ENCODE data around the gene PCK1. TPM values are rescaled to one million over a fixed set of nuclear protein-coding genes. Genes with fewer than 3 reads are reported as not detected.

Gene PCK1
- total RNA-seq, 1 experiment from 2014 or later: 0.49 TPM

GRCh38 chr20:57578476-57579165, 17.7 kb downstream of the PCK1 start:
- CTCF ChIA-PET: interaction anchor here (1.1 kb wide), 1 partner anchor 57 kb away, joined by 4 read pairs; no protein-coding TSS in a partner anchor
- Histone ChIP-seq H2AFZ (ENCODE audit: low read depth, low read length, poor library complexity, severe bottlenecking) (no peak overlapping the region), H3K9me3 (ENCODE audit: control insufficient read depth in 1 of 2, insufficient read depth in 1 of 2, low read depth in 1 of 2, low read length in 2 of 2) (no peaks in the 10 kb centered on the region), H3K4me1 (ENCODE audit: control insufficient read depth in 1 of 2, insufficient read depth in 2 of 2, low read length in 2 of 2) (no peaks in the 10 kb centered on the region), H3K27ac (ENCODE audit: low read depth, low read length) (no peak overlapping the region), H3K9ac (ENCODE audit: low read length) (no peak overlapping the region), H3K79me2 (ENCODE audit: insufficient read depth, low read length) (no peaks in the 10 kb centered on the region), H3K27me3 (ENCODE audit: insufficient read depth, low read length) (peaks cover 70% of the 10 kb centered on the region), H3K4me3 (replicated peaks in 1 of 2; ENCODE audit: low read depth in 1 of 2, low read length in 2 of 2) (no peak overlapping the region), H3K9me2 (ENCODE audit: insufficient read depth) (no peaks in the 10 kb centered on the region), H4K20me1 (ENCODE audit: insufficient read depth) (no peaks in the 10 kb centered on the region), H3K4me2 (ENCODE audit: low read length) (no peak overlapping the region), H3K36me3 (ENCODE audit: control insufficient read depth in 1 of 2, insufficient read depth in 2 of 2, low read length in 2 of 2) (no peaks in the 10 kb centered on the region)
- POLR2A ChIA-PET: no interaction called here
- DNase-seq (ENCODE audit: low read depth, low spot score): no peak
- ATAC-seq: no peak
- RAD21 ChIA-PET (ENCODE audit: low non-redundant PET in 1 of 2, low total read pairs in 2 of 2, uncharacterized antibody in 2 of 2, unreplicated experiment in 2 of 2): no interaction called here
- BruUV-seq (replicated peaks): no TSS peak
- intact Hi-C loops (cut with micrococcal nuclease): no loop called here
- TF ChIP-seq ELF1 (IDR thresholded peaks at IDR 0.05; ENCODE audit: borderline replicate concordance, low read depth) (no peak), POLR2AphosphoS5 (IDR thresholded peaks at IDR 0.05; ENCODE audit: low read depth, low read length) (no peak)

- Histone ChIP-seq H3K27me3 (ENCODE audit: insufficient read depth, low read length) (peaks cover 70% of the 10 kb centered on the region), H3K9ac (ENCODE audit: low read length) (no peak overlapping the region), H3K4me2 (ENCODE audit: low read length) (no peak overlapping the region), H2AFZ (ENCODE audit: low read depth, low read length, poor library complexity, severe bottlenecking) (no peak overlapping the region), H3K9me2 (ENCODE audit: insufficient read depth) (no peaks in the 10 kb centered on the region), H3K4me3 (replicated peaks in 1 of 2; ENCODE audit: low read depth in 1 of 2, low read length in 2 of 2) (no peak overlapping the region), H3K36me3 (ENCODE audit: control insufficient read depth in 1 of 2, insufficient read depth in 2 of 2, low read length in 2 of 2) (no peaks in the 10 kb centered on the region), H3K4me1 (ENCODE audit: control insufficient read depth in 1 of 2, insufficient read depth in 2 of 2, low read length in 2 of 2) (no peaks in the 10 kb centered on the region), H3K27ac (ENCODE audit: low read depth, low read length) (no peak overlapping the region), H4K20me1 (ENCODE audit: insufficient read depth) (no peaks in the 10 kb centered on the region), H3K9me3 (ENCODE audit: control insufficient read depth in 1 of 2, insufficient read depth in 1 of 2, low read depth in 1 of 2, low read length in 2 of 2) (no peaks in the 10 kb centered on the region), H3K79me2 (ENCODE audit: insufficient read depth, low read length) (no peaks in the 10 kb centered on the region)
- ChIA-PET POLR2A (no interaction called here), RAD21 (ENCODE audit: low non-redundant PET in 1 of 2, low total read pairs in 2 of 2, uncharacterized antibody in 2 of 2, unreplicated experiment in 2 of 2) (no interaction called here), CTCF (interaction anchor here (1.1 kb wide), 1 partner anchor 57 kb away, joined by 4 read pairs; no protein-coding TSS in a partner anchor)
- BruUV-seq (replicated peaks): no TSS peak
- DNase-seq (ENCODE audit: low read depth, low spot score): no peak
- intact Hi-C loops (cut with micrococcal nuclease): no loop called here
- ATAC-seq: no peak
- TF ChIP-seq ATF3 (IDR thresholded peaks at IDR 0.05) (no peak), CTCF (IDR thresholded peaks at IDR 0.05 in 2 of 3, conservative IDR thresholded peaks at IDR 0.05 in 1 of 3; ENCODE audit: borderline replicate concordance in 1 of 3, insufficient read depth in 1 of 3, low read depth in 2 of 3, low read length in 2 of 3) (no peak), RAD21 (IDR thresholded peaks at IDR 0.05; ENCODE audit: low read depth) (no peak), MAX (IDR thresholded peaks at IDR 0.05) (no peak), CEBPB (IDR thresholded peaks at IDR 0.05; ENCODE audit: low read depth) (no peak), ELF1 (IDR thresholded peaks at IDR 0.05; ENCODE audit: borderline replicate concordance, low read depth) (no peak), REST (IDR thresholded peaks at IDR 0.05; ENCODE audit: low read depth) (no peak), FOSL1 (IDR thresholded peaks at IDR 0.05; ENCODE audit: low read depth) (no peak), POLR2A (IDR thresholded peaks at IDR 0.05; ENCODE audit: borderline replicate concordance, extremely low read depth, insufficient read depth, insufficient read length) (no peak), EZH2 (IDR thresholded peaks at IDR 0.05) (no peak), SP1 (IDR thresholded peaks at IDR 0.05; ENCODE audit: low read depth) (no peak), JUND (IDR thresholded peaks at IDR 0.05) (no peak)
Observed at GRCh38 chr20:57579331-57579897, 18.5 kb downstream of the PCK1 start.

Measured in HCT116 (cell line).